OCI-LY7 (cell line): ENCODE results near the gene NELL1. TPM values are rescaled to one million over a fixed set of nuclear protein-coding genes. Genes with fewer than 3 reads are reported as not detected.

ENCODE experiments used
- BruUV-seq: library from RNA; stranded (reverse); fragments of 400-500 nt; replicated peaks from 2 replicates; lab custom pipeline; 2021; lab: Mats Ljungman, UMichigan
- CTCF ChIA-PET: fragments of 300-600 bp; sonication (Branson Sonifier 250); formaldehyde crosslinking; loops from one replicate; lab custom pipeline; 2022; ENCODE audit warnings: antibody characterized with exemption; ENCODE audit not compliant: unreplicated experiment; lab: Charles Lee
- POLR2A ChIA-PET: fragments of 300-600 bp; sonication (Branson Sonifier 250); formaldehyde crosslinking; loops from one replicate; lab custom pipeline; 2022; ENCODE audit warnings: antibody characterized with exemption; lab: Charles Lee
- DNase-seq: peaks from one replicate; pipeline ENCODE4 v3.0.0-alpha.2; 2015; ENCODE audit warnings: low spot score
- H2AFZ ChIP-seq: fragments of 200-600 bp; sonication (generic), shearing (Covaris generic); 2 replicates; pipeline ENCODE4 v1.6.1; 2014; ENCODE audit warnings: mild to moderate bottlenecking, antibody characterized with exemption, low read length, moderate library complexity
- H3K27ac ChIP-seq: fragments of 200-600 bp; sonication (generic); 2 replicates; pipeline ENCODE4 v1.5.1; 2014; ENCODE audit warnings: mixed run types, low read depth, mild to moderate bottlenecking, moderate library complexity, low read length, inconsistent platforms; ENCODE audit not compliant: poor library complexity, severe bottlenecking
- H3K36me3 ChIP-seq: fragments of 200-600 bp; sonication (generic); 2 replicates; pipeline ENCODE4 v1.6.1; 2014; ENCODE audit warnings: mild to moderate bottlenecking, antibody characterized with exemption, low read length, moderate library complexity, mixed read lengths; ENCODE audit not compliant: insufficient read depth
- H3K4me1 ChIP-seq: fragments of 200-600 bp; sonication (generic); 2 replicates; pipeline ENCODE4 v1.5.1; 2014; ENCODE audit warnings: mild to moderate bottlenecking, low read length; ENCODE audit not compliant: insufficient read depth, poor library complexity, severe bottlenecking
- H3K4me2 ChIP-seq: fragments of 200-600 bp; sonication (generic); 2 replicates; pipeline ENCODE4 v1.6.1; 2014; ENCODE audit warnings: mild to moderate bottlenecking, low read length
- H3K4me3 ChIP-seq: fragments of 200-600 bp; sonication (generic); 2 replicates; pipeline ENCODE4 v1.5.1; 2014; ENCODE audit warnings: mild to moderate bottlenecking, low read depth, low read length; ENCODE audit not compliant: poor library complexity, severe bottlenecking
- H3K79me2 ChIP-seq: fragments of 200-600 bp; sonication (generic); 2 replicates; pipeline ENCODE4 v1.6.1; 2016; ENCODE audit warnings: low read depth, mild to moderate bottlenecking, low read length, moderate library complexity, mixed read lengths; ENCODE audit not compliant: insufficient read depth
- H3K9me2 ChIP-seq: fragments of 200-600 bp; sonication (generic); 2 replicates; pipeline ENCODE4 v1.6.1; 2016; ENCODE audit warnings: mild to moderate bottlenecking, low read length, mixed read lengths; ENCODE audit not compliant: insufficient read depth
- H3K9me3 ChIP-seq: fragments of 200-600 bp; sonication (generic); 2 replicates; pipeline ENCODE4 v1.6.1; 2014; ENCODE audit warnings: mild to moderate bottlenecking, mixed run types, low read length, mixed read lengths
- H4K20me1 ChIP-seq: fragments of 200-600 bp; sonication (generic); 2 replicates; pipeline ENCODE4 v1.6.1; 2014; ENCODE audit warnings: mild to moderate bottlenecking, antibody characterized with exemption, low read length, moderate library complexity, mixed read lengths; ENCODE audit not compliant: insufficient read depth
- CTCF ChIP-seq: fragments of 200-600 bp; sonication (generic); conservative IDR thresholded peaks from 2 replicates; pipeline ENCODE4 v1.5.1; 2014; ENCODE audit warnings: mild to moderate bottlenecking, antibody characterized with exemption, low read length, moderate library complexity, mixed read lengths
- EZH2phosphoT487 ChIP-seq: fragments of 200-600 bp; sonication (generic); IDR thresholded peaks from 2 replicates; pipeline ENCODE4 v1.6.1; 2018; ENCODE audit warnings: low read depth, borderline replicate concordance, mild to moderate bottlenecking, mixed run types, antibody characterized with exemption, low read length, moderate library complexity, mixed read lengths
- intact Hi-C: fragments of 100-400 bp; cut with micrococcal nuclease; formaldehyde crosslinking; loops from one replicate; pipeline ENCODE4 v1.10.0; 2022; ENCODE audit not compliant: unreplicated experiment
- total RNA-seq, 2 experiments: library from RNA; depleted of rRNA in 1 of 2; stranded (reverse); fragments of >200 nt in 1 of 2; shearing (Covaris generic) in 1 of 2; gene quantifications; 2 replicates each; pipeline ENCODE4 v1.2.3, GENCODE V29; 2014 to 2022

Gene NELL1
- total RNA-seq, 2 experiments from 2014 or later, result not detected

DNA sequence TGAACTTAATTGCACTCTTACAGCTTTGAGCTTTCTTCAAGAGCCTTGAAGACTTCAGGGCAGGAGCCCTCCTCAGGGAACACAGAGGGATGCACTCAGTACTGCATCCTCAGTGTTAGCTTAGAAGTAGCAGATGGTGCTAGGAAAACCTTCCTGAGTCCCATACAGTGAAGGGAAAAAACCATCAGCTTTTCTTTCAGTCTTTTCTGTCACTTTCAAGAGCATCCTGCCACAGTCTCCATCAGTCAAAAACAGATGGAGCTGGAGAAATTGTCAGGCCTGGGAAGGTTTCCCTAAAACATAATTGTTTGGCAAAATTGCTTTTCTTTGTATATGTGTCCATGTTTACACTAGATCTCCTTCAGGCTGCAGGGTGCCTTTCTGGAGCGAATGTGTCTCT, 384.1 kb downstream of the NELL1 start:
- H3K4me3 ChIP-seq, result no peak overlapping the region
- H3K79me2 ChIP-seq, result no peaks in the 10 kb centered on the region
- intact Hi-C loops, result no loop called here
- no peaks in the 10 kb centered on the region for H3K9me2 ChIP-seq
- no peak overlapping the region for H3K4me2 ChIP-seq
- no peak for TF ChIP-seq EZH2phosphoT487
- TF ChIP-seq CTCF, result no peak
- POLR2A ChIA-PET, result no interaction called here
- H3K4me1 ChIP-seq, result no peaks in the 10 kb centered on the region
- no peaks in the 10 kb centered on the region for H3K9me3 ChIP-seq
- H2AFZ ChIP-seq, result no peak overlapping the region
- no peak overlapping the region for H3K27ac ChIP-seq
- no peak for DNase-seq
- H3K36me3 ChIP-seq, result no peaks in the 10 kb centered on the region
- BruUV-seq, result no TSS peak
- no peaks in the 10 kb centered on the region for H4K20me1 ChIP-seq
- CTCF ChIA-PET, result interaction anchor here (0.6 kb wide), 1 partner anchor 79 kb away, joined by 3 read pairs; no protein-coding TSS in a partner anchor

- Histone ChIP-seq H3K79me2 (no peaks in the 10 kb centered on the region), H3K36me3 (no peaks in the 10 kb centered on the region), H4K20me1 (no peaks in the 10 kb centered on the region), H3K4me2 (no peak overlapping the region), H3K9me3 (no peaks in the 10 kb centered on the region), H2AFZ (no peak overlapping the region), H3K4me1 (no peaks in the 10 kb centered on the region), H3K27ac (no peak overlapping the region), H3K9me2 (no peaks in the 10 kb centered on the region), H3K4me3 (no peak overlapping the region)
- intact Hi-C loops, result no loop called here
- no peak for DNase-seq
- ChIA-PET POLR2A (no interaction called here), CTCF (no interaction called here)
- BruUV-seq, result no TSS peak
- no peak for TF ChIP-seq EZH2phosphoT487
- TF ChIP-seq CTCF, result no peak
Observed at GRCh38 chr11:21056644-21057043, 387.3 kb downstream of the NELL1 start.

- Histone ChIP-seq H3K4me1 (no peaks in the 10 kb centered on the region), H3K4me3 (no peak overlapping the region), H3K4me2 (no peak overlapping the region), H3K9me2 (no peaks in the 10 kb centered on the region), H3K9me3 (no peaks in the 10 kb centered on the region), H2AFZ (no peak overlapping the region), H3K27ac (no peak overlapping the region), H3K79me2 (no peaks in the 10 kb centered on the region), H3K36me3 (no peaks in the 10 kb centered on the region), H4K20me1 (no peaks in the 10 kb centered on the region)
- ChIA-PET POLR2A (interaction anchor here (0.6 to 0.8 kb wide), 2 partner anchors 9 to 25 kb away, joined by 3 read pairs; no protein-coding TSS in a partner anchor), CTCF (no interaction called here)
- BruUV-seq, result no TSS peak
- intact Hi-C loops, result no loop called here
- DNase-seq, result no peak
- TF ChIP-seq EZH2phosphoT487, result no peak
- TF ChIP-seq CTCF, result no peak
Observed at GRCh38 chr11:21059879-21060278, 390.5 kb downstream of the NELL1 start.
